Measurements from ENCODE around the gene SLC8B1.

The SLC8B1 gene

GRCh38 chr12:113381220-113381619 is 46.3 kb upstream of the SLC8B1 start (continued):
- TF ChIP-seq ZNF280D (tag by site-specific recombination; IDR thresholded peaks at IDR 0.05) = no peak
- TF ChIP-seq ZNF404 (tag by site-specific recombination; IDR thresholded peaks at IDR 0.05) = no peak
- no peak for TF ChIP-seq ZNF214 (tag by site-specific recombination; IDR thresholded peaks at IDR 0.05; ENCODE audit: borderline replicate concordance)
- no peak for TF ChIP-seq ZNF132 (tag by site-specific recombination; IDR thresholded peaks at IDR 0.05; ENCODE audit: borderline replicate concordance)
- no peak for TF ChIP-seq GLIS2 (tag by site-specific recombination; IDR thresholded peaks at IDR 0.05)
- TF ChIP-seq ZNF175 (tag by site-specific recombination; IDR thresholded peaks at IDR 0.05) = no peak
- TF ChIP-seq ZNF341 (tag by site-specific recombination; IDR thresholded peaks at IDR 0.05; ENCODE audit: low read depth) = no peak
- TF ChIP-seq ZNF292 (tag by site-specific recombination; IDR thresholded peaks at IDR 0.05; ENCODE audit: borderline replicate concordance, low read depth) = no peak
- no peak for TF ChIP-seq ZNF792 (tag by site-specific recombination; IDR thresholded peaks at IDR 0.05)
- no peak for TF ChIP-seq KLF7 (tag by site-specific recombination; IDR thresholded peaks at IDR 0.05; ENCODE audit: borderline replicate concordance)

GRCh38 chr12:113378291-113378690 is 43.4 kb upstream of the SLC8B1 start:
- Histone ChIP-seq H3K36me3 (ENCODE audit: control insufficient read depth in 2 of 2, insufficient read depth in 1 of 2, low read length in 2 of 2) (peaks cover 8 to 36% of the 10 kb centered on the region in 2 experiments; a peak in 2 of 3 replicates), H3K4me1 (ENCODE audit: control insufficient read depth, insufficient read depth, low read length) (no peaks in the 10 kb centered on the region), H3K27ac (ENCODE audit: extremely low read depth, low read depth, low read length) (no peak overlapping the region), H3K4me3 (ENCODE audit: low read depth, low read length) (no peak overlapping the region), H3K9me3 (ENCODE audit: control insufficient read depth, insufficient read depth, low read depth, low read length) (no peaks in the 10 kb centered on the region)
- ChIA-PET POLR2A (no interaction called here), CTCF (interaction anchor here (0.7 to 3.7 kb wide), 3 partner anchors 47 to 156 kb away, joined by 3 to 12 read pairs (median 4); no protein-coding TSS in a partner anchor)
- TF ChIP-seq ZNF747 (tag by site-specific recombination; IDR thresholded peaks at IDR 0.05) (no peak), ZNF121 (tag by site-specific recombination; IDR thresholded peaks at IDR 0.05) (peak; percentile 50; the same call in 1 of the 2 replicates)

GRCh38 chr12:113374823-113375428 is 40.0 kb upstream of the SLC8B1 start:
- H3K36me3 ChIP-seq (ENCODE audit: control insufficient read depth in 2 of 2, insufficient read depth in 1 of 2, low read length in 2 of 2) = peaks cover 8 to 45% of the 10 kb centered on the region in 2 experiments; a peak in 2 of 3 replicates
- H3K4me3 ChIP-seq (ENCODE audit: low read depth, low read length) = no peak overlapping the region
- ChIA-PET CTCF (interaction anchor here (0.5 to 3.7 kb wide), 2 partner anchors 50 to 377 kb away, joined by 3 to 12 read pairs; no protein-coding TSS in a partner anchor), POLR2A (no interaction called here)
- H3K4me1 ChIP-seq (ENCODE audit: control insufficient read depth, insufficient read depth, low read length) = no peaks in the 10 kb centered on the region
- no peaks in the 10 kb centered on the region for H3K9me3 ChIP-seq (ENCODE audit: control insufficient read depth, insufficient read depth, low read depth, low read length)
- TF ChIP-seq ZBTB26 (tag by site-specific recombination; optimal IDR thresholded peaks at IDR 0.05) (no peak), ZNF121 (tag by site-specific recombination; IDR thresholded peaks at IDR 0.05) (peak; percentile 91), EGR2 (tag by site-specific recombination; IDR thresholded peaks at IDR 0.05; ENCODE audit: low read depth) (peak; percentile 68), ZFHX2 (tag by site-specific recombination; conservative IDR thresholded peaks at IDR 0.05) (peak; percentile 45)
- H3K27ac ChIP-seq (ENCODE audit: extremely low read depth, low read depth, low read length) = no peak overlapping the region

GRCh38 chr12:113373969-113374368 is 39.1 kb upstream of the SLC8B1 start:
- ChIA-PET POLR2A (interaction anchor here (0.5 kb wide), 1 partner anchor 39 kb away, joined by 3 read pairs; the partner anchor contains the start of gene SLC8B1), CTCF (no interaction called here)
- H3K9me3 ChIP-seq (ENCODE audit: control insufficient read depth, insufficient read depth, low read depth, low read length) = no peaks in the 10 kb centered on the region
- no peak overlapping the region for H3K27ac ChIP-seq (ENCODE audit: extremely low read depth, low read depth, low read length)
- H3K4me3 ChIP-seq (ENCODE audit: low read depth, low read length) = no peak overlapping the region
- peaks cover 8 to 45% of the 10 kb centered on the region in 2 experiments; a peak in 2 of 3 replicates for H3K36me3 ChIP-seq (ENCODE audit: control insufficient read depth in 2 of 2, insufficient read depth in 1 of 2, low read length in 2 of 2)
- H3K4me1 ChIP-seq (ENCODE audit: control insufficient read depth, insufficient read depth, low read length) = no peaks in the 10 kb centered on the region
- TF ChIP-seq ZSCAN5A (tag by site-specific recombination; IDR thresholded peaks at IDR 0.05) (no peak), FEZF1 (tag by site-specific recombination; IDR thresholded peaks at IDR 0.05) (no peak), ZNF645 (tag by site-specific recombination; IDR thresholded peaks at IDR 0.05) (no peak), ZBTB20 (tag by site-specific recombination; IDR thresholded peaks at IDR 0.05) (no peak), ZNF140 (tag by site-specific recombination; IDR thresholded peaks at IDR 0.05) (no peak), ZNF621 (tag by site-specific recombination; IDR thresholded peaks at IDR 0.05) (no peak), TRIM28 (IDR thresholded peaks at IDR 0.05; ENCODE audit: borderline replicate concordance, low read length) (no peak), ZNF202 (tag by site-specific recombination; IDR thresholded peaks at IDR 0.05; ENCODE audit: borderline replicate concordance) (no peak)

Measured in HEK293 (cell line).